Gastrocnemius medialis (tissue), 4 donors: ENCODE measurements around the gene TCF12.

ENCODE experiments used
- POLR2A ChIP-seq, 2 donors: fragments of 450-650 bp; IDR thresholded peaks; one replicate each; pipeline ENCODE4 v1.6.1; 2017; ENCODE audit warnings: antibody characterized with exemption in 2 of 2, mild to moderate bottlenecking in 2 of 2, moderate library complexity in 2 of 2
- TF ChIP-seq, protein P1 (sequence below), 5 experiments: fragments of 450-650 bp in 3 of 5; fragments of 200-600 bp in 2 of 5; sonication (generic) in 2 of 5; IDR thresholded peaks in 4 of 5; conservative IDR thresholded peaks in 1 of 5; 1 replicate in 4 of 5; 2 replicates in 1 of 5; pipeline ENCODE4 v1.5.1; 2016 to 2019; ENCODE audit warnings: antibody characterized with exemption in 5 of 5, mild to moderate bottlenecking in 3 of 5, moderate library complexity in 3 of 5

DNA sequence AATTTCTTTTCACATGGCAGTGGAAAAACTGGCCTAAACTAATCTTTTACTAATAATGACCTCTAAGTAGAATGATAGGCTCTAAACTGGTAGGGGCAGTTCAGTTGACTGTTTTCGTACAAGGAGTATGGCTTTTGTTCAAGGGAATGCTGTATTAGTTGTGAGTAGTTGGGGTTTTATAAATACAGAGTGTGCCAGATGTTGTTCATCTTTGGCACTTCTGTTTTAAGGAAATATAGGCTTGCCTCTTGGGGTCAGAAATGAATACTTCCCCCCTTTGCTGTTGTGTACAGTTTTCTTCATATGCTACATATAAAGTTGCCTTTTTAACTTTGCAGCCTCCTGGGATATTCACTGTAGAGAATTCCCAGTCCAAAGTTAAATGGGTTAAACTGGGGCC, 276.9 kb downstream of the TCF12 start:
- TF ChIP-seq, protein P1, sequence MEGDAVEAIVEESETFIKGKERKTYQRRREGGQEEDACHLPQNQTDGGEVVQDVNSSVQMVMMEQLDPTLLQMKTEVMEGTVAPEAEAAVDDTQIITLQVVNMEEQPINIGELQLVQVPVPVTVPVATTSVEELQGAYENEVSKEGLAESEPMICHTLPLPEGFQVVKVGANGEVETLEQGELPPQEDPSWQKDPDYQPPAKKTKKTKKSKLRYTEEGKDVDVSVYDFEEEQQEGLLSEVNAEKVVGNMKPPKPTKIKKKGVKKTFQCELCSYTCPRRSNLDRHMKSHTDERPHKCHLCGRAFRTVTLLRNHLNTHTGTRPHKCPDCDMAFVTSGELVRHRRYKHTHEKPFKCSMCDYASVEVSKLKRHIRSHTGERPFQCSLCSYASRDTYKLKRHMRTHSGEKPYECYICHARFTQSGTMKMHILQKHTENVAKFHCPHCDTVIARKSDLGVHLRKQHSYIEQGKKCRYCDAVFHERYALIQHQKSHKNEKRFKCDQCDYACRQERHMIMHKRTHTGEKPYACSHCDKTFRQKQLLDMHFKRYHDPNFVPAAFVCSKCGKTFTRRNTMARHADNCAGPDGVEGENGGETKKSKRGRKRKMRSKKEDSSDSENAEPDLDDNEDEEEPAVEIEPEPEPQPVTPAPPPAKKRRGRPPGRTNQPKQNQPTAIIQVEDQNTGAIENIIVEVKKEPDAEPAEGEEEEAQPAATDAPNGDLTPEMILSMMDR (IDR thresholded peaks at IDR 0.05 in 4 of 5, conservative IDR thresholded peaks at IDR 0.05 in 1 of 5), result no peak
- no peak for TF ChIP-seq POLR2A (IDR thresholded peaks at IDR 0.05)
